Fibroblast of lung (primary cell): Measurements from ENCODE around the gene ERMAP. TPM values are rescaled to one million over a fixed set of nuclear protein-coding genes. Genes with fewer than 3 reads are reported as not detected.

ENCODE experiments used
- DNase-seq, 2 donors: peaks; one replicate each; pipeline versions ENCODE4 v3.0.0 to v3.0.0-alpha.2; 2010; ENCODE audit warnings: low read depth in 2 of 2
- H2AFZ ChIP-seq: 2 replicates; pipeline ENCODE4 v1.5.1; 2012; ENCODE audit warnings: low read length, control low read depth, inconsistent platforms
- H3K27ac ChIP-seq: 2 replicates; pipeline ENCODE4 v1.5.1; 2011; ENCODE audit warnings: low read length, control low read depth; ENCODE audit not compliant: insufficient read depth
- H3K27me3 ChIP-seq: 2 replicates; pipeline ENCODE4 v1.5.1; 2011; ENCODE audit warnings: mild to moderate bottlenecking, low read length; ENCODE audit not compliant: control insufficient read depth, insufficient read depth
- H3K36me3 ChIP-seq: 2 replicates; pipeline ENCODE4 v1.5.1; 2011; ENCODE audit warnings: low read length; ENCODE audit not compliant: control insufficient read depth, insufficient read depth
- H3K4me1 ChIP-seq: 2 replicates; pipeline ENCODE4 v1.5.1; 2011; ENCODE audit warnings: low read length; ENCODE audit not compliant: control insufficient read depth, insufficient read depth; ENCODE audit errors: extremely low read depth
- H3K4me2 ChIP-seq: 2 replicates; pipeline ENCODE4 v1.5.1; 2011; ENCODE audit warnings: low read length, control low read depth; ENCODE audit not compliant: insufficient read depth; ENCODE audit errors: extremely low read depth
- H3K4me3 ChIP-seq, 4 experiments: fragments of 200-600 bp in 1 of 4; sonication (generic) in 1 of 4; replicated peaks in 1 of 4; 2 replicates each; pipeline ENCODE4 v1.5.1; 2011 to 2016; ENCODE audit warnings: low read length in 4 of 4, low read depth in 3 of 4, mild to moderate bottlenecking in 3 of 4, control low read depth in 2 of 4, inconsistent platforms in 1 of 4, mixed read lengths in 1 of 4; ENCODE audit not compliant: insufficient read depth in 1 of 4; ENCODE audit errors: control extremely low read depth in 1 of 4
- H3K79me2 ChIP-seq: 2 replicates; pipeline ENCODE4 v1.5.1; 2012; ENCODE audit warnings: mild to moderate bottlenecking, low read length, inconsistent platforms; ENCODE audit not compliant: control insufficient read depth, insufficient read depth
- H3K9ac ChIP-seq: 2 replicates; pipeline ENCODE4 v1.5.1; 2011; ENCODE audit warnings: mild to moderate bottlenecking, low read length, control low read depth; ENCODE audit not compliant: insufficient read depth
- H3K9me3 ChIP-seq: 2 replicates; pipeline ENCODE4 v1.5.1; 2012; ENCODE audit warnings: low read depth, low read length; ENCODE audit not compliant: control insufficient read depth, insufficient read depth
- H4K20me1 ChIP-seq: 2 replicates; pipeline ENCODE4 v1.5.1; 2011; ENCODE audit warnings: low read length; ENCODE audit not compliant: control insufficient read depth, insufficient read depth; ENCODE audit errors: extremely low read depth
- EZH2 ChIP-seq: IDR thresholded peaks from 2 replicates; pipeline ENCODE4 v1.5.1; 2012; ENCODE audit warnings: low read length, control low read depth, mild to moderate bottlenecking; ENCODE audit errors: missing control alignments
- polyA plus RNA-seq, 2 donors: library from polyadenylated mRNA; depleted of rRNA in 1 of 2; stranded (reverse) in 1 of 2; unstranded in 1 of 2; fragments of >200 nt; gene quantifications; 2 replicates each; pipeline ENCODE4 v1.2.1, GENCODE V29; 2011 to 2012; ENCODE audit warnings: missing spikeins in 1 of 2
- total RNA-seq: library from RNA; depleted of rRNA; stranded (reverse); fragments of >200 nt; gene quantifications from 2 replicates; pipeline ENCODE4 v1.2.1, GENCODE V29; 2014
- TF ChIP-seq, protein P1 (sequence below), 2 donors: IDR thresholded peaks in 1 of 2; conservative IDR thresholded peaks in 1 of 2; 1 replicate in 1 of 2; 2 replicates in 1 of 2; pipeline ENCODE4 v1.5.1; 2011 to 2012; ENCODE audit warnings: low read length in 2 of 2, control low read depth in 1 of 2, inconsistent platforms in 1 of 2, low read depth in 1 of 2, mild to moderate bottlenecking in 1 of 2

ERMAP gene
- total and polyA plus RNA-seq, 2 donors (not counting 1 experiment from before 2014, with no cell fraction given), result 19.4 to 37.2 TPM

DNA sequence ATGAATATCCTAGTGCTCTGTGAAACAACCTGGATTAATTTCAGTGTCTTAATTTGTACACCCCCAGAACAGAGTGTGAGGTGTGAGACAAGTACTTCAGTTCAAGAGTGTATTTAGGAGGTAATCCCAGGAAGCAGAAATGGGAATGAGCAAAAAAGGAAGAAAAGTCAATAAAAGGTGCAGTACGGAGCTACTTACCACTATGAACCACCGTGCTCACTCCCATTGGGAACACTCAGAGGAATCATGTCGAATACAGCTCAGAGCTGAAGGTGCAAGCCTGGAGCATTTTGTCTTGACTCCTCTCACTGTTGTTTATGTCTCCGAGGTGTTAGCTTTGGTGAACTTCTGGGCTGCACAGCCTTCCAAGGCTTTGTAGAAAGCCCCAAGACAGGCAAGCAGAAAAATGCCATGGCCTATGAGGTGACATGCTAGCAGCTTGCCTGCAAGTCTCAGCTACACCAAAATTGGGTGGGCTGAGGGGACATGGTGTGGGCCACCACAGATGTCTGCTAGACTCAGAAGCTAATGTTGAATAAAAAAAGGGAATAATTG lies 7.6 kb downstream of the ERMAP start:
- no peaks in the 10 kb centered on the region for H3K79me2 ChIP-seq
- no peak for DNase-seq
- H3K4me3 ChIP-seq, result no peak overlapping the region
- H3K27ac ChIP-seq, result no peak overlapping the region
- H3K36me3 ChIP-seq, result no peaks in the 10 kb centered on the region
- no peak overlapping the region for H3K9ac ChIP-seq
- H4K20me1 ChIP-seq, result no peaks in the 10 kb centered on the region
- no peaks in the 10 kb centered on the region for H3K4me1 ChIP-seq
- TF ChIP-seq, protein P1, sequence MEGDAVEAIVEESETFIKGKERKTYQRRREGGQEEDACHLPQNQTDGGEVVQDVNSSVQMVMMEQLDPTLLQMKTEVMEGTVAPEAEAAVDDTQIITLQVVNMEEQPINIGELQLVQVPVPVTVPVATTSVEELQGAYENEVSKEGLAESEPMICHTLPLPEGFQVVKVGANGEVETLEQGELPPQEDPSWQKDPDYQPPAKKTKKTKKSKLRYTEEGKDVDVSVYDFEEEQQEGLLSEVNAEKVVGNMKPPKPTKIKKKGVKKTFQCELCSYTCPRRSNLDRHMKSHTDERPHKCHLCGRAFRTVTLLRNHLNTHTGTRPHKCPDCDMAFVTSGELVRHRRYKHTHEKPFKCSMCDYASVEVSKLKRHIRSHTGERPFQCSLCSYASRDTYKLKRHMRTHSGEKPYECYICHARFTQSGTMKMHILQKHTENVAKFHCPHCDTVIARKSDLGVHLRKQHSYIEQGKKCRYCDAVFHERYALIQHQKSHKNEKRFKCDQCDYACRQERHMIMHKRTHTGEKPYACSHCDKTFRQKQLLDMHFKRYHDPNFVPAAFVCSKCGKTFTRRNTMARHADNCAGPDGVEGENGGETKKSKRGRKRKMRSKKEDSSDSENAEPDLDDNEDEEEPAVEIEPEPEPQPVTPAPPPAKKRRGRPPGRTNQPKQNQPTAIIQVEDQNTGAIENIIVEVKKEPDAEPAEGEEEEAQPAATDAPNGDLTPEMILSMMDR (conservative IDR thresholded peaks at IDR 0.05 in 1 of 2, IDR thresholded peaks at IDR 0.05 in 1 of 2; ENCODE audit: low read depth in 1 of 2, low read length in 2 of 2), result no peak
- no peak for TF ChIP-seq EZH2
- H3K4me2 ChIP-seq, result no peak overlapping the region
- no peak overlapping the region for H2AFZ ChIP-seq
- no peaks in the 10 kb centered on the region for H3K27me3 ChIP-seq
- H3K9me3 ChIP-seq, result no peaks in the 10 kb centered on the region

DNA sequence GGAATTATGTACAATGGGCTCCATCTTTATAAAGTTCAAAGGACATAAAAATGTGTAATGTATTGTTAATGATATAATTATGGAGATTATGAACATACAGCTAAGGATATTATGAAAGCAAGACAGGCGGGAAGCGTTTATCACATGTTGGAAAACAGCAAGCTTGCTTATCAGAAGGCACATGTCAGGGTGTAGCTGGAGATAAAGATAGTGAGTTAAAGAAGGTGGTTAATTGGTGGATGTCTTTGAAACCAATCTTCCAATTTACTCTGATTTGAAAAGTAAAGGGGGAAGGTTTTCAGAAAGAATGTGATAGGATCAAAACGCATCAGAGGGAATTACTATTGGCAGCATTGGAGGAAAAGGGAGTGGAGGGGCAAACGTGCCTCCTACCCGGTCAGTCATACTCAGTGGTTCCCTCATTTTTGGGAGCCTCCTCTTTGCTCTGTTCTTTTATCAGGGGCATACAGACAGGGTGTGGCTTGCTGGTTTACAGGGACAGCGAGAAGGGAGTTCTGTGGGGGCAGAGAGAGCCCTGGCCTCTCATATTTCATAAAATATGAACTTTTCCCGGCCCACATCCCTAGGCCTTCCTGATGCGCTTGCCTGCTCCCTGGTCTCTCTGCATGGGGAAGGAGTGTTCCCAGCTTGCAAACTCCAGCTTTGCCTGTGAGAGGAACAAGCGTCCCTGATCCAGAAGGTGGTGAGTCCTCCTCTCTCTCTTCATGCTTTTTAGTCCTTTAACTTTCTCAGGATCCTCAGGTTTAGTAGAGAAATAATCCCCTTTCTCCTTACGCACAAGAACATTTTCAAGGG lies 8.3 kb downstream of the ERMAP start:
- H3K4me1 ChIP-seq, result no peaks in the 10 kb centered on the region
- TF ChIP-seq, protein P1 (conservative IDR thresholded peaks at IDR 0.05 in 1 of 2, IDR thresholded peaks at IDR 0.05 in 1 of 2; ENCODE audit: low read depth in 1 of 2, low read length in 2 of 2), result no peak
- TF ChIP-seq EZH2, result no peak
- no peak for DNase-seq
- no peaks in the 10 kb centered on the region for H3K27me3 ChIP-seq
- no peak overlapping the region for H3K9ac ChIP-seq
- H2AFZ ChIP-seq, result no peak overlapping the region
- no peaks in the 10 kb centered on the region for H4K20me1 ChIP-seq
- no peak overlapping the region for H3K4me3 ChIP-seq
- H3K36me3 ChIP-seq, result peaks cover 1% of the 10 kb centered on the region
- H3K79me2 ChIP-seq, result no peaks in the 10 kb centered on the region
- no peak overlapping the region for H3K27ac ChIP-seq
- H3K9me3 ChIP-seq, result no peaks in the 10 kb centered on the region
- H3K4me2 ChIP-seq, result no peak overlapping the region

DNA sequence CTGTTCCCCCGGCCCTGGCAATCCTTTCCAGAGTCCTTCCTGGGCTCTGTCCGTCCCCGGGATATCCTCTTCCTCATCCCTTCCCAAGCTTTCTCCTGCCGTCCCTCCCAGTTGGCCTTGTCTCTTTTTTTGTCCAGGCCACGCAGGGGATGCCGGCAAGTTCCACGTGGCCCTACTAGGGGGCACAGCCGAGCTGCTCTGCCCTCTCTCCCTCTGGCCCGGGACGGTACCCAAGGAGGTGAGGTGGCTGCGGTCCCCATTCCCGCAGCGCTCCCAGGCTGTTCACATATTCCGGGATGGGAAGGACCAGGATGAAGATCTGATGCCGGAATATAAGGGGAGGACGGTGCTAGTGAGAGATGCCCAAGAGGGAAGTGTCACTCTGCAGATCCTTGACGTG lies 13.7 kb downstream of the ERMAP start:
- no peaks in the 10 kb centered on the region for H3K4me1 ChIP-seq
- TF ChIP-seq, protein P1 (conservative IDR thresholded peaks at IDR 0.05 in 1 of 2, IDR thresholded peaks at IDR 0.05 in 1 of 2; ENCODE audit: low read depth in 1 of 2, low read length in 2 of 2), result no peak
- no peak for TF ChIP-seq EZH2
- no peaks in the 10 kb centered on the region for H3K9me3 ChIP-seq
- no peaks in the 10 kb centered on the region for H4K20me1 ChIP-seq
- no peak for DNase-seq
- no peak overlapping the region for H3K27ac ChIP-seq
- H3K4me3 ChIP-seq, result no peak overlapping the region
- no peaks in the 10 kb centered on the region for H3K79me2 ChIP-seq
- H3K9ac ChIP-seq, result no peak overlapping the region
- H3K36me3 ChIP-seq, result peaks cover 4% of the 10 kb centered on the region
- no peak overlapping the region for H3K4me2 ChIP-seq
- no peak overlapping the region for H2AFZ ChIP-seq
- no peaks in the 10 kb centered on the region for H3K27me3 ChIP-seq
